Duodenal mucosa (tissue), 2 donors: ENCODE results near the gene UAP1L1.

Experiments
- H3K27ac ChIP-seq: one replicate; pipeline ENCODE4 v1.7.0; 2013; ENCODE audit warnings: low read depth, low read length
- H3K27me3 ChIP-seq, 2 donors: one replicate each; pipeline ENCODE4 v1.7.0; 2013; ENCODE audit warnings: low read length in 2 of 2, control low read depth in 1 of 2; ENCODE audit not compliant: insufficient read depth in 2 of 2, control insufficient read depth in 1 of 2
- H3K36me3 ChIP-seq, 2 donors: one replicate each; pipeline ENCODE4 v1.7.0; 2013; ENCODE audit warnings: low read length in 2 of 2, control low read depth in 1 of 2; ENCODE audit not compliant: insufficient read depth in 2 of 2, control insufficient read depth in 1 of 2
- H3K4me1 ChIP-seq, 2 donors: one replicate each; pipeline ENCODE4 v1.7.0; 2013; ENCODE audit warnings: low read length in 2 of 2, control low read depth in 1 of 2; ENCODE audit not compliant: insufficient read depth in 2 of 2, control insufficient read depth in 1 of 2
- H3K4me3 ChIP-seq, 2 donors: one replicate each; pipeline ENCODE4 v1.7.0; 2013; ENCODE audit warnings: low read length in 2 of 2, low read depth in 1 of 2
- H3K9ac ChIP-seq, 2 donors: one replicate each; pipeline ENCODE4 v1.7.0; 2013; ENCODE audit warnings: low read length in 2 of 2, low read depth in 1 of 2
- H3K9me3 ChIP-seq, 2 donors: one replicate each; pipeline ENCODE4 v1.7.0; 2013; ENCODE audit warnings: low read length in 2 of 2, control low read depth in 1 of 2; ENCODE audit not compliant: control insufficient read depth in 1 of 2

Gene UAP1L1

GRCh38 chr9:137103206-137103999 is 26.1 kb downstream of the UAP1L1 start:
- peaks cover 4 to 12% of the 10 kb centered on the region in 2 donors for H3K9me3 ChIP-seq
- H3K4me1 ChIP-seq: no peaks in the 10 kb centered on the region
- peaks cover 38 to 91% of the 10 kb centered on the region in 2 donors for H3K36me3 ChIP-seq
- no peak overlapping the region for H3K4me3 ChIP-seq
- no peak overlapping the region for H3K9ac ChIP-seq
- H3K27ac ChIP-seq: no peak overlapping the region
- no peaks in the 10 kb centered on the region for H3K27me3 ChIP-seq

- Histone ChIP-seq H3K4me1 (no peaks in the 10 kb centered on the region), H3K9ac (no peak overlapping the region), H3K9me3 (peaks cover 4 to 12% of the 10 kb centered on the region in 2 donors), H3K27ac (no peak overlapping the region), H3K36me3 (peaks cover 37 to 91% of the 10 kb centered on the region in 2 donors), H3K4me3 (no peak overlapping the region), H3K27me3 (no peaks in the 10 kb centered on the region)
Measured at GRCh38 chr9:137105814-137106661, 28.7 kb downstream of the UAP1L1 start.

- H3K4me1 ChIP-seq: no peaks in the 10 kb centered on the region
- peaks cover 4 to 12% of the 10 kb centered on the region in 2 donors for H3K9me3 ChIP-seq
- H3K4me3 ChIP-seq: no peak overlapping the region
- no peak overlapping the region for H3K9ac ChIP-seq
- no peak overlapping the region for H3K27ac ChIP-seq
- no peaks in the 10 kb centered on the region for H3K27me3 ChIP-seq
- H3K36me3 ChIP-seq: peaks cover 30 to 84% of the 10 kb centered on the region in 2 donors
Measured at GRCh38 chr9:137106662-137107250, 29.4 kb downstream of the UAP1L1 start.

DNA sequence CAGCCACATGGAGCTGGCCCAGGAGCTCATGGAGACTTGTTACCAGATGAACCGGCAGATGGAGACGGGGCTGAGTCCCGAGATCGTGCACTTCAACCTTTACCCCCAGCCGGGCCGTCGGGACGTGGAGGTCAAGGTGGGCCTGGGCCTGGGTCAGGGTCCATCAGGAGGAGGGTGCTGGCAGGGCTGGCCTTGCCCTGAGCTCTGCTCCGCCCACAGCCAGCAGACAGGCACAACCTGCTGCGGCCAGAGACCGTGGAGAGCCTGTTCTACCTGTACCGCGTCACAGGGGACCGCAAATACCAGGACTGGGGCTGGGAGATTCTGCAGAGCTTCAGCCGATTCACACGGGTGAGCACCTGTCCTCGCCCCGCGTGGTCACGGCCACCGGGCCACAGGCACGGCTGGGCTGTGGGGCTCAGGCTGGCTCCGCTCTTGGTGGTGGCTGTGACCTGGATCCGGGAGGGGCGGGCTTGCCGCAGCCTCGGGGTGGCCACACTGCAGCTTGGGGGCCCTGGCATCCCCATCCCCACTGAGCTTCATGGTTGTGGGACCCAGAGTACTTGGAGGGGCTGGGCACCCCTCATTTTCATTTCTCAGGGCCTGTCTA is 30.1 kb downstream of the UAP1L1 start:
- Histone ChIP-seq H3K27ac (no peak overlapping the region), H3K9me3 (peaks cover 4 to 6% of the 10 kb centered on the region in 2 donors), H3K27me3 (no peaks in the 10 kb centered on the region), H3K36me3 (peaks cover 23 to 78% of the 10 kb centered on the region in 2 donors), H3K4me1 (no peaks in the 10 kb centered on the region), H3K9ac (no peak overlapping the region), H3K4me3 (no peak overlapping the region)

DNA sequence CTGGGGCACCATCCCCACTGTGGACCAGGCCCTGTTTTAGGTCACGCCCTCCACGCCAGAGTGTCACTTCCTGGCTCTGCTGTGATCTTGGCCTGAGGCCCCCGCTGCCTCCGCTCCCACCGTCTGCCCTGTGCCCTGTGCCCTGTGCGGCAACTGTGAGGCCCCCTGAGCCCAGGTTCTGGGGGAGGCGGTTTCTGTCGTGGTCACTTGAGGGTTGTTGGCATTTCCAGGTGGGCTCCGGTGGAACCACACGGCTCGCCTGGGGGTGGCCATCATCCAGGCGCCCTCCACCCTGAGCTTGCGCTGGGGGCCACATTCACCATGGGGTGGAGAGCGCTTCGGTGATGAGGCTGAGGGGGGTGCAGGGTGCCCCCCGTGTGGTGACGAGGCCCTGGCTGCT is 30.7 kb downstream of the UAP1L1 start:
- Histone ChIP-seq H3K36me3 (peaks cover 17 to 76% of the 10 kb centered on the region in 2 donors), H3K4me3 (no peak overlapping the region), H3K9ac (no peak overlapping the region), H3K27ac (no peak overlapping the region), H3K27me3 (no peaks in the 10 kb centered on the region), H3K4me1 (no peaks in the 10 kb centered on the region), H3K9me3 (peaks cover under 1 to 4% of the 10 kb centered on the region in 2 donors)

- no peak overlapping the region for H3K27ac ChIP-seq
- no peak overlapping the region for H3K9ac ChIP-seq
- H3K4me3 ChIP-seq: no peak overlapping the region
- no peaks in the 10 kb centered on the region for H3K4me1 ChIP-seq
- no peaks in the 10 kb centered on the region for H3K27me3 ChIP-seq
- H3K9me3 ChIP-seq: no peaks in the 10 kb centered on the region
- peaks cover 10 to 70% of the 10 kb centered on the region in 2 donors for H3K36me3 ChIP-seq
Measured at GRCh38 chr9:137108608-137109249, 31.4 kb downstream of the UAP1L1 start.

DNA sequence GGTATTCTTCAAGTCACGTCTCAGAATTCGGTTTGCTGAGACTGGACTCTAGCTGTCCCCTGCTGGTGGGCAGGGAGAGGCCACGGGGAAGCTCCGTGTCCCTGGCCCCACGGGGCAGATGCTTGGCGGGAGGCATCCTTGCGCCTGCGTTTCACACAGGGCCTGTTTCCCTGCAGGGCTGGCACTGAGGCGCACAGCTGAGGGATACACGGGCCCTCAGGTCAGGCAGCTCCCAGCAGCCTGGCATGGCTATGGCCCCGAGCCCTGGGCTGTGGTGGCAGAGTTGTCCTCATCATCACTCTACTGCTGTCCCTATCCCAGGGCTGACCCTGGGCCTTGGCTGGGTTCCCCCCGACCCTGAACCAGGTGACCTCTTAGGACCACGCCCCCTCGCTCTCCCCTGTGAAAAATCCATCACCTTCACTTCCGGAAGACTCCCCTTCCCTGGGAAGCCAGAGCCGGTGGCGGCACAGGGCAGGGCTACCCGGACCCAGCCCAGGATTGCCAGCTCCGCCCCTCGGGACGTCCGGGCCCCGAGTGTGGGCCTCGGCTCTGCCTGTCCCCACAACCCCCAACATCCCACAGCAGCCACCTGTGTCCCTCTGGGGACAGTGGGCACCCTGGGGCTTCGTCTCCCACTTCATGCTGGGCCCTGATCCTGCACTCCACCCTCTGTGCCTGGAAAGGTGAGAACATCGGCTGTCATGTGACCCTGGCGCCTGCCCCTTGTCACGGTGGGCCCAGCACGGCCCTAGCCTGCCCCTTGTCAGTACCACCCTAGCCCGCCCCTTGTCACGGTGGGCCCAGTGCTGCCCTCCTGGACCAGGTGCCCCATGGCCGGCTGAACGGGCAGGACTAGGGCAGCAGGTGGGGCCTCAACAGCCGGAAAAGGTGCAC is 32.2 kb downstream of the UAP1L1 start:
- no peak overlapping the region for H3K4me3 ChIP-seq
- peaks cover 8 to 64% of the 10 kb centered on the region in 2 donors for H3K36me3 ChIP-seq
- H3K27ac ChIP-seq: no peak overlapping the region
- H3K9ac ChIP-seq: no peak overlapping the region
- H3K27me3 ChIP-seq: no peaks in the 10 kb centered on the region
- H3K9me3 ChIP-seq: no peaks in the 10 kb centered on the region
- H3K4me1 ChIP-seq: no peaks in the 10 kb centered on the region

- H3K27ac ChIP-seq: no peak overlapping the region
Measured at GRCh38 chr9:137110147-137110910, 33.0 kb downstream of the UAP1L1 start.

More at GRCh38 chr9:137110147-137110910, 33.0 kb downstream of the UAP1L1 start:
- Histone ChIP-seq H3K4me1 (peaks cover 0 to 6% of the 10 kb centered on the region in 2 donors), H3K9ac (no peak overlapping the region), H3K9me3 (no peaks in the 10 kb centered on the region), H3K36me3 (peaks cover 8 to 59% of the 10 kb centered on the region in 2 donors), H3K4me3 (no peak overlapping the region), H3K27me3 (peaks cover 0 to 4% of the 10 kb centered on the region in 2 donors)
